GM21786 (cell line): Measurements from ENCODE around the gene PLEKHG3.
A peak's percentile ranks its signal among the peaks of the same experiment; 100 is the strongest.
"Not testable (repeated sequence)": the region's sequence is repeated elsewhere in the genome, so short reads cannot be mapped to it uniquely, and the experiment has no call there.

ENCODE experiments used
- ATAC-seq: cut with Tn5 transposase; IDR thresholded peaks from one replicate; pipeline ENCODE4 v1.9.1; 2021; ENCODE audit not compliant: unreplicated experiment

Gene PLEKHG3

GRCh38 chr14:64704143-64704742 is at the start of gene PLEKHG3:
Gene PLEKHG3 (plus strand): TSS chr14:64704424. CDS start chr14:64727632, 23,208 bp downstream.
- no peak for ATAC-seq

DNA sequence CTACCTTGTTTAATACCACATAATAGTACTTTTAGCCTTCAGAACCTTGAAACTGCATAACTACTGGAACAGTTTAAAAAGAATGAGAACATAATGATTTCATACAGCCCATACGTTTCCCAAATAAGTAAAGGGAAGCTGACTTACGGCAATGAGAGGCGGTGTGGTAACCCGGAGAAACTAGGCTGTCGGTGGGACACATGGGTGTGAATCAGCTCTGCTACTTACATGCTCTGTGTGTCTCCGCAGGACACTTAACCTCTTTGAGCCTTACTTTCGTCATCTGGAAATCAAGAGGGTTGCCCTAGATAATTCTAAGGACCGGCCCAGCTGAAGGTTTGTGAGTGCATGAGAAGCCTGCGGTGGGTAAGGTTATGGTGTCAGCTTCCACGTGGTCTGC is 49.3 kb upstream of the PLEKHG3 start:
- ATAC-seq, result no peak

DNA sequence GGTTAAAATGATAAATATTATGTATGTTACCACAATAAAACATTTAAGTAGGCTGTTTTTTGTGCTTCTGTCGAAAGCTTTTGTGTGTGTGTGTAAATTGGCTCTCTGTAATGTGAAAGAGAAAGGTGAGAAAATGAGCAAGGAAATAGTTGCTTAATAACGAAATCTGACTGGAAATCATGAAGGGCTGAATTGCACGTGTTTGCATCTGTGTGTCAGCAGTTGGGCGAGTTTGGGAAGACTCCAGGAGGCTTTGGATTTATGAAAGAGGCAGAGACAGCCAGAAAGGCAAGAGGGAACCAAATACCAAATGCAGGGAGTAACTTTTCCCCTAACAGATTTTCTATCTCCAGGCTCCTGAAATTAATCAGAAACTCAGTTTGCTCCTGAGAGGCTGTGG is 47.2 kb upstream of the PLEKHG3 start:
- ATAC-seq, result no peak

GRCh38 chr14:64658201-64658600 is 46.0 kb upstream of the PLEKHG3 start:
- no peak for ATAC-seq

DNA sequence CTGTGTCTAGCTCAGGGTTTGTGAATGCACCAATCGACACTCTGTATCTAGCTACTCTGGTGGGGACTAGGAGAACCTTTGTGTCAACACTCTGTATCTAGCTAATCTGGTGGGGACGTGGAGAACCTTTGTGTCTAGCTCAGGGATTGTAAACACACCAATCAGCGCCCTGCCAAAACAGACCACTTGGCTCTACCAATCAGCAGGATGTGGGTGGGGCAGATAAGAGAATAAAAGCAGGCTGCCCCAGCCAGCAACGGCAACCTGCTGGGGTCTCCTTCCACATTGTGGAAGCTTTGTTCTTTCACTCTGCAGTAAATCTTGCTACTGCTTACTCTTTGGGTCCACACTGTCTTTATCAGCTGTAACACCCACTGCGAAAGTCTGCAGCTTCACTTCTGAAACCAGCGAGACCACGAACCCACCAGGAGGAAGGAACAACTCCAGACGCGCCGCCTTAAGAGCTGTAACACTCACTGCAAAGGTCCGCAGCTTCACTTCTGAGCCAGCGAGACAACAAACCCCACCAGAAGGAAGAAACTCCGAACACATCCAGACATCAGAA is 45.4 kb upstream of the PLEKHG3 start:
- not testable (repeated sequence) for ATAC-seq

DNA sequence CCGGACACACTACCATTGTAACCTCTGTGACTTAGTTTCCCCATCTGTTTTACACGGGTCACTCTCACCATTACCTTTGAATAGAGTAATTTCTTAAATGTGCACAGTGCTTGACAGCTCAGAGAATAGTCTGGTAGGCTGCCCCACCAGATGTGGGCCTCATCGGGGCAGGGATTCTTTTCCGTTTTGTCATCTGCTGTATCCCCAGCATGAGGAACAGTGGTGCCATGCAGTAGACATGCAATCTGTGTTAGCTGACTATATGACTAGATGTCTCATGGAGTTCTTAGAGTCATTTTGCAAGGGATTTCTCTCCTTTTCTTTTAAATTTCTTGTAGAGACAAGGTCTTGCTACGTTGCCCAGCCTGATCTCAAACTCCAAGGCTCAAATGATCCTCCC is 44.9 kb upstream of the PLEKHG3 start:
- ATAC-seq, result no peak

GRCh38 chr14:64663174-64663573 is 41.0 kb upstream of the PLEKHG3 start:
- no peak for ATAC-seq

DNA sequence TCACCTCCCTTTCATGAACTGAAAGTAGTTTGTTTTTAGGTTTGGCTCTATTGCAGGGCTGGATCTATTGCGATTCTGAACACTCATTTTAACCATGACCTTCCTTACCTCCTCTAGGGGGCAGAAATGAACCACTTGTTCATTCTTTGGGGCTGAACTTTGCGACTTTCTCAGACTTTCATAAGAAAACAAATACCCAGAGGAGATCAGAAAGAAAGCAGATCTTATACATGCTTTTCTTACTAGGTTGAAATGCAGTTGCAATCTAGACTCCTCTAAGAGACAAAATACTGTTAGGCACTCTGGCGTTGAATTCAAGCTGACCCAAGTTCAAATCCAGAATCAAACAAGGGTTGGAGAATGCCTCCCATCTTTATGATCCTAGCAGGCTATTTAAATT is 32.6 kb upstream of the PLEKHG3 start:
- ATAC-seq, result no peak

GRCh38 chr14:64673316-64673715 is 30.9 kb upstream of the PLEKHG3 start:
- ATAC-seq, result no peak

- ATAC-seq, result no peak
Measured at GRCh38 chr14:64673748-64674147, 30.5 kb upstream of the PLEKHG3 start.

GRCh38 chr14:64674829-64675228 is 29.4 kb upstream of the PLEKHG3 start:
- ATAC-seq, result no peak

GRCh38 chr14:64675312-64675711 is 28.9 kb upstream of the PLEKHG3 start:
- ATAC-seq, result no peak

GRCh38 chr14:64676410-64677008 is 27.7 kb upstream of the PLEKHG3 start:
- ATAC-seq, result peak; percentile 44

DNA sequence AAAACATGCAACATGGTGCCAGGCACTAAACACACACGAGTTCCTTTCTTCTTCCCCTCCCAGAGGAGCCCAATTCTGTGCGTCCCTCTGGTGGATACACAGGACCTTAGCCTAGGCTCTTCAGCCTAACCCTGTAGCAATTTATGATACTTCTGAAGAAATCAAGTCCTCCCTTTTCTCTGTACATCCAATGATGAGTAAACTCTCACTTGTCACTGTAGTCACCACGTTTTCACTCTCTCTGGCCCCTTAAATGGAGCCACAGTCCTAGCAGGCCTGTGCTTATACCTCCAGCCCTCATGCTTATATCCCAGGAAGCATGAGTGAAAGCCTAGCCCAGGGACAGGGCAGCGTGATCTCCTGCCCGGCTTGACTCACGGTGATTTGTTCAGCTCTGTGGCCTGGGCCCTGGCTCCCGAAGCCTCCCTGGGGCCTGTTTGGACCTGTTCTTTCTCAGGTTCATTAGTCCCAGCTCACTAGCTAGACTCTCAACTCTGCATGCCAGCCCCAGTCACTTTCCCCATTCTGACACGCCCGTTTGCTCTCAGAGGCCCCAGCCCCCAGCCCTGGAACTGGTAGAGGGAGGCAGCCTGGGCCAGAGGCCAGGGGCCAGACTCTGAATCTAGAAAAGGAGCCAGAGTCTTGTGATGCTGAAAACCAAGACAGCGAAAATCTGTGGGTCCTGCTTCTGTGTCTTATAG is 24.1 kb upstream of the PLEKHG3 start:
- no peak for ATAC-seq

- no peak for ATAC-seq
Measured at GRCh38 chr14:64680714-64681065, 23.5 kb upstream of the PLEKHG3 start.

DNA sequence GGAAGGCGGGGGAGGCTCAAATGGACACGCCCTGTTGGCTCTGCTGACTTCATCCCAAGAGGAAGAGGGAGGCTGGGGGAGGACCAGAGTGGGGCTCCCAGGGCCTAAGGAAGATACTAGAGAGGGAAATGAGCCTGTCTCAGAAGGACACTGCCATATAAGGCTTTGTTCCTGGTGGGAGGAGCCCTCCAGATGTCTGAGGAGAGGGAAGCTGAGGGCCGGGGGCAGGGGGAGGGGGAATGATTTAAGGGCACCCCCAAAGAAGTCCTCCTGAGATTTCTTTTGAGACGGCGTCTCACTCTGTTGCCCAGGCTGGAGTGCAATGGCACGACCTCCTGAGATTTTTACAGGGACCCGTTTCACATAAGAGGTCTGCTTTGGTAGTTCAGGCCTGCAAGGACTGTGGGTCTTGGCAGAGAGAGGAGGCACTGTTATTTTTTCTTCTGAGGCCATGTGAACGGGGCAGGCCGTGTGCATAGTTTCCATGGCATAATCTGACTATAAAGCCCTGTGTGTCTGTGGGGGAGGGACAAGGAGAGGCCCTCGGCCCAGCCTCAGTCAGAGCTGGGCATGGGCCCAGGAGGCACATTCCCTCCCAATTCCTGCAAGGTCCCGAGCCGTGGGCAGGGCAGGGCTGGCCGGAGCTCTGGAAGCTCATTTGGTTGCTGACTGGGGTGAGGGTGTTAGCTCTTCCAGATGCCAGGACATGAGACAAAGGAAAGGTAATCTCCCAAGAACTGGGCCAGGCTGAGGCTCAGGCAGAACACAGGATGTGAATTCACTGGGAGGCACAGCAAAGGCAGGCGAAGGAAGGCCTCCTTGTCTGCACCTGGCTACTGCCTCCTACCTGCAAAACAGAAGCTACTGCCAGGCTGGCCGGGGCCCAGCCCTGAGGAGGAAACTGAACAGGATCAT is 22.2 kb upstream of the PLEKHG3 start:
- no peak for ATAC-seq

GRCh38 chr14:64682843-64683242 is 21.4 kb upstream of the PLEKHG3 start:
- no peak for ATAC-seq

DNA sequence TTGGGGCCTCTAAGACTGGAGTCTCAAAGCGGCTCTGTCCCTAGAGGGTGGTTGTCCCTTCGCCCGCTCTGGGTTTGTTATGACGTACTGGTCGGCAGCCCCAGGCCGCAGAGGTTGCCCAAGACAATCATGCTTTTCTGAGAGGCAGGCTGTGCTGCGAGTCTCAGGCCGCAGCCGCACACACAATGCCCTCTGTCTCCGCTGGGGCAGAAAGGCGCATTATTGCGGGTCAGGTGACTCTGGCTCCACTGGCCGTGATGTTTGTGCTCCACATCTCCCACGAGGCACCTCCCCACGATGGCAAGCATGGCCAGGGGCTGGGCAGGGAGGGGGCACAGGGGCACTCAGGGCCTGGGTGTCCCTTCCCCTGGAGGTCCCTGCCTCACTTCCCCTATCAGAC is 21.0 kb upstream of the PLEKHG3 start:
- no peak for ATAC-seq

GRCh38 chr14:64684091-64684490 is 20.1 kb upstream of the PLEKHG3 start:
- ATAC-seq, result no peak

GRCh38 chr14:64685371-64686281 is 18.6 kb upstream of the PLEKHG3 start:
- no peak for ATAC-seq
